Effector memory CD8-positive, alpha-beta T cell (primary cell): ENCODE data around the gene COL9A3.

ENCODE experiments used
- ATAC-seq: fragments of 150-1000 bp; cut with Tn5 transposase; replicated peaks from 2 replicates; pipeline ENCODE4 v1.10.0; 2021; ENCODE audit warnings: mild to moderate bottlenecking, moderate library complexity
- DNase-seq, 3 experiments: peaks; one replicate each; pipeline ENCODE4 v3.0.0; 2021
- H3K27ac Mint-ChIP-seq, 2 donors: one replicate each; pipeline ENCODE4 v1.8.0; 2022; ENCODE audit warnings: mild to moderate bottlenecking in 2 of 2, mixed read lengths in 2 of 2, moderate library complexity in 2 of 2
- H3K27me3 Mint-ChIP-seq, 2 donors: one replicate each; pipeline ENCODE4 v1.8.0; 2022; ENCODE audit warnings: mixed read lengths in 2 of 2
- H3K36me3 Mint-ChIP-seq: one replicate; pipeline ENCODE4 v1.8.0; 2022; ENCODE audit warnings: mild to moderate bottlenecking, moderate library complexity, mixed read lengths; ENCODE audit not compliant: insufficient read depth
- H3K4me1 Mint-ChIP-seq, 2 donors: one replicate each; pipeline ENCODE4 v1.8.0; 2022; ENCODE audit warnings: low read depth in 2 of 2, mixed read lengths in 2 of 2
- H3K4me3 Mint-ChIP-seq, 2 donors: one replicate each; pipeline ENCODE4 v1.8.0; 2022; ENCODE audit warnings: mild to moderate bottlenecking in 2 of 2, mixed read lengths in 2 of 2, moderate library complexity in 2 of 2
- H3K9me3 Mint-ChIP-seq, 2 donors: one replicate each; pipeline ENCODE4 v1.8.0; 2022; ENCODE audit warnings: mixed read lengths in 2 of 2

The COL9A3 gene

DNA sequence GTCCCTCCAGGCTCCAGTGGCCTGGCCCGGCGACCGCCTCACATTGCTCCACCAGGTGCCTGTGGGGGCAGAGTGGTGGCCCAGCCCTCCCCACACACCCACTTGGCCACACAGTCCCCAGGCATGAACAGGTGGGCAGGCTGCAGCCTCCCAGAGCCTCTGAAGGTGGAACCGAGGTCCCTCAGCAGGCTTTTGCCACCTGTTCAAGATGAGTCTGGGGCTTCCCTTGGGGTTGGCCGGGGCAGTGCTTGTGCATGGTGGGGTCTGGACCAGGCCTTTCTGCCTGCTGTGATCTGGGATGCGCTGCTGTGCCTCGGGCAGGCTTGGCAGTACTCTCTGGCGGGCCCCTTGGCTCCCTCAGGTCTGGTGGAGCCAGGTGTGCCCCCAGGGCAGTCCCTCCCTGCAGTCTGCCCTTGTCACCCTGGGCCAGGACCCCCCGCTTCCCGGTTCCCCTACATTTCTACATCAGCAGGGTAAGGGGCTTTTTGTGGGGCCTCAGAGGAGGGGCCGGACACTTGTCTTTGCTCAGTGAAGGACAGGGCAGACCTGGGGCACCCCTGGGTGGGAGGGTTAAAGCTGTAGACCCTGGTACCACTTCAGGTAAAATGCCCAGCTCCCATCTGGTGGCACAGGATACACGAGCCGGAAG is 2.7 kb upstream of the COL9A3 start:
- H3K27me3 Mint-ChIP-seq, result peaks cover 8 to 34% of the 10 kb centered on the region in 2 donors
- H3K9me3 Mint-ChIP-seq, result no peaks in the 10 kb centered on the region
- H3K4me1 Mint-ChIP-seq, result peaks cover 16% of the 10 kb centered on the region in 2 donors
- peak overlapping the region in 1 of 2 donors; percentile 39 for H3K4me3 Mint-ChIP-seq
- DNase-seq (no peak), ATAC-seq (no peak)
- H3K36me3 Mint-ChIP-seq, result peaks cover 47% of the 10 kb centered on the region
- no peak overlapping the region for H3K27ac Mint-ChIP-seq

DNA sequence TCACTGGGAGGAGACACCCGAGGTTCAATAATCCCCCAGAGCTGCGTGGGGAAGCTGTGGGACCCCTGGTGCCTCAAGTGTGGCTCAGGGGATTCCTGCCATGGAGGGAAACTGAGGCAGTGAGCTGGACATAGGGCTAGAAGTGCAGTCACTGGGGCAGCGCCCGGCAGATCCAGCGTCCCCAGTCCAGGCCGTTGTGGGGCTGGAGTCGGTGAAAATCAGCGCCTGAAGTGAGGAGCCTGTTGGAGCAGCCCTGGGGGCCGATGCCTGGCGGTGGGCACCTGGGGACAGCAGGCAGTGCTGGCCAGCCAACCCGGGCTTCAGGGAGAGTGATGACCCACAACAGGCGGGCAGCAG is 2.2 kb upstream of the COL9A3 start:
- no peaks in the 10 kb centered on the region for H3K9me3 Mint-ChIP-seq
- H3K27me3 Mint-ChIP-seq, result peaks cover 8 to 37% of the 10 kb centered on the region in 2 donors
- peaks cover 14 to 16% of the 10 kb centered on the region in 2 donors for H3K4me1 Mint-ChIP-seq
- H3K4me3 Mint-ChIP-seq, result peak overlapping the region; percentile 15 to 39
- H3K27ac Mint-ChIP-seq, result no peak overlapping the region
- no peak for ATAC-seq
- H3K36me3 Mint-ChIP-seq, result peaks cover 42% of the 10 kb centered on the region
- no peak for DNase-seq

DNA sequence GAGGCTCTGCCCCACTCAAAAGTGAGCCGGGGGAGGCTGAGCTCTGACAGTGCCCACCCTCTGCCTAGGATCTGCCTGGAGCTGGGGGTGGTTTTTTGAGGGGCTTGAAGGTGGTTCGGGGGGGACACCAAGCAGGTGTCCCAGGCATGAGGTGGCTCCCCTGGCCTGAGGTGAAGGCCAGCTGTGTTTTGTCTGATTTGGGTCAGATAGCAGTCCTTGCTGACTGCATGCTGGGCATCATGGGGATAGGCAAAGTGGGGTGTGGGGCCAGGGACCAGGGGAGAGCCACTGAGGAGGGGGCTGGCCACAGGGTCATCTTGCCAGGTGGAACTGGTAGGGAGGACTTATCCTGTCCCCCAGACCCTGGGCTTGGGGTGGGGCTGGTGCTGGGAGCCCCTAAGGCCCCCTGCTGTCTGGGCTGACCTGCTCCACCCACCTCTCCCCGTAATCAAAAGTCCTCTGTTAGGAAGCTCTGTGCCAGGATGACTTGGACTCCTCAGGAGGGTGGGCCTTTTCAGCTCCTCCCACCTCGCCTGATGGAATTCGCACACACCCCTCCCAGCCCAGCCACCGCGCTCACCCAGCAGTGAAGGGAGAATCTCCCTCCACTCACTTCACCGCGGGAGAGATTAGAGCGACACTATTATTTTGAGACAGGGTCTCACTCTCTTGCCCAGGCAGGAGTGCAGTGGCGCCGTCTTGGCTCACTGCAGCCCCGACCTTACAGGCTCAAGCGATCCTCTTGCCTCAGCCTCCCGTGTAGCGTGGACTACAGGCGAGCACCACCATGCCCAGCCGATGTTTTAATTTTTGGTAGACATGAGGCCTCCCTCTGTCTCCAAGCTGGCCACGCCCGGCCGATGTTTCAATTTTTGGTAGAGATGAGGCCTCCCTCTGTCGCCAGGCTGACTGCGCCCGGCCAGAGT is 1.5 kb upstream of the COL9A3 start:
- no peak for DNase-seq
- Mint-ChIP-seq H3K27me3 (peaks cover 8 to 44% of the 10 kb centered on the region in 2 donors), H3K27ac (no peak overlapping the region), H3K4me1 (peaks cover 14 to 16% of the 10 kb centered on the region in 2 donors), H3K9me3 (no peaks in the 10 kb centered on the region), H3K36me3 (peaks cover 36% of the 10 kb centered on the region), H3K4me3 (peak overlapping the region; percentile 15 to 39)
- ATAC-seq, result peak; percentile 13

DNA sequence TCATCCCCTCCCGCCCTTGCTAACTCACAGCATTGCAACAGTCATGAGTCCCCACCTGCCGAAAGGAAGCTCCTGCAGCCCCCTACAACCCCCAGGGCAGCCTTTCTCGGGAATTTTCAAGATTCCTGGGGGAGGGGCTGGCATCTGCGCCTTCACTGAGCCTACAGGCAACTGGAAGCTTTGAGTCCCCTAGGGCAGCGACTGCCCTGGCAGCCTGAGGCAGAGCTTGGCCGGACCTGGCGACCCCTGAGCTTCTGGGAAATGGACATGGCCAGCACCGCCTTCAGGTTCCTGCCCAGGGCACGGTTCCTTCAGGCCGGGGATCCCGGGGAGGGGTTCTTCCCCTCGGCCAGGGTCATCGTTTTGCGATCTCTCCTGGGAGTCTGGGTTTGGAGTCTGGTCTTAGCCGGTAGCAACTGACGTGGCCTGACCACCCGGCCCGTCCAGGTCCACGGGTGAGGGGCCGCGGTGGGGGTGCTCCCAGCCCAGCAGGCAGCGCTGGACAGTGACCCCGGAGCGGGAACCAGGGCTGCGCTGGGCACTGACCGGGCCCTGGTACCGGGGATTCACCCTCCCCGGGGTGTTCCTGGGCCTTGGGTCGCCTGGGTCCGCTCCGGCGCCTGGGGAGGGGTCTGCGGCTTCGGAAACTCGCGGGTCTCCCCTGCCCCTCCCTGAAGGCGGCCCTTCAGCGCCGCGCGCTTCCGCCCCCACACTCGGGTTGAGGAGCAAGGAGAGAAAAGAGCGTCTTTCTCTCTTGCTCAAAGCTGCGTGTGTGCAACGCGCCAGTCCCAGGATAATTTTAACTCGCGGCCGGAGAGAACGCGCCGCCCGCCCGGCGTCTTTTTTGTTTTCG is 593 bp upstream of the COL9A3 start:
- no peaks in the 10 kb centered on the region for H3K9me3 Mint-ChIP-seq
- peaks cover 14 to 16% of the 10 kb centered on the region in 2 donors for H3K4me1 Mint-ChIP-seq
- H3K36me3 Mint-ChIP-seq, result peaks cover 29% of the 10 kb centered on the region
- peaks cover 8 to 46% of the 10 kb centered on the region in 2 donors for H3K27me3 Mint-ChIP-seq
- DNase-seq (no peak), ATAC-seq (peak; percentile 36)
- H3K27ac Mint-ChIP-seq, result no peak overlapping the region
- peak overlapping the region; percentile 18 to 39 for H3K4me3 Mint-ChIP-seq

DNA sequence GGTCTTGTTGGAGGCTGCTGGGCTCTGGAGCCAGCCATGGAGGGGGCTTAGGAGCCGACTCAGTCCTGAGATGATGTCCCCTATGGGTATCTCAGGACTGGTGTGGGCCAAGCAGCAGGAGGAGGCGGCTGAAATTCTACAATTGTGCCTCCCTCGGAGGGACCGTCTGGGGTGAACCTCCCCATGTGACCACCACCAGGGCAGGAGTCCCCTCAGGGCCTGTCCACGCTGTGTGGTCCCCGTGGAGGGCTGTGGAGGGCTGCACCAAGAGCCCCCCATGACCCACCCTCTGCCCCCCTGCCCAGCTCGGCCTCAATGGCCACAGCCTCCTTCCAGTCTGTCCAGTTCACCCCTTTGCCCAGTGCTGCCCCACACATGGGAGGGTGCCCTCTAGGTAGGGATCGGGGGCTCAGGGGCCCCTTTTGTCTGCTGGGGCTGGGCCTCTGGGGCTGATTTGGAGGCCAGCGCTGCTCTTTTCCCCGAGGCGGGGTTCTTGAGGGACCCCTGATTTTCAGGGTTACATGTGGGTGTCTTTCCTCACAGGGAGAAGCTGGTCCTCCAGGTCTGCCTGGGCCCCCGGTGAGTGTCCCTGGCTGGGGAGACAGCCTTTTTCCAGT is 1.2 kb downstream of the COL9A3 start:
- peak overlapping the region in 1 of 2 donors; percentile 14 for H3K4me3 Mint-ChIP-seq

DNA sequence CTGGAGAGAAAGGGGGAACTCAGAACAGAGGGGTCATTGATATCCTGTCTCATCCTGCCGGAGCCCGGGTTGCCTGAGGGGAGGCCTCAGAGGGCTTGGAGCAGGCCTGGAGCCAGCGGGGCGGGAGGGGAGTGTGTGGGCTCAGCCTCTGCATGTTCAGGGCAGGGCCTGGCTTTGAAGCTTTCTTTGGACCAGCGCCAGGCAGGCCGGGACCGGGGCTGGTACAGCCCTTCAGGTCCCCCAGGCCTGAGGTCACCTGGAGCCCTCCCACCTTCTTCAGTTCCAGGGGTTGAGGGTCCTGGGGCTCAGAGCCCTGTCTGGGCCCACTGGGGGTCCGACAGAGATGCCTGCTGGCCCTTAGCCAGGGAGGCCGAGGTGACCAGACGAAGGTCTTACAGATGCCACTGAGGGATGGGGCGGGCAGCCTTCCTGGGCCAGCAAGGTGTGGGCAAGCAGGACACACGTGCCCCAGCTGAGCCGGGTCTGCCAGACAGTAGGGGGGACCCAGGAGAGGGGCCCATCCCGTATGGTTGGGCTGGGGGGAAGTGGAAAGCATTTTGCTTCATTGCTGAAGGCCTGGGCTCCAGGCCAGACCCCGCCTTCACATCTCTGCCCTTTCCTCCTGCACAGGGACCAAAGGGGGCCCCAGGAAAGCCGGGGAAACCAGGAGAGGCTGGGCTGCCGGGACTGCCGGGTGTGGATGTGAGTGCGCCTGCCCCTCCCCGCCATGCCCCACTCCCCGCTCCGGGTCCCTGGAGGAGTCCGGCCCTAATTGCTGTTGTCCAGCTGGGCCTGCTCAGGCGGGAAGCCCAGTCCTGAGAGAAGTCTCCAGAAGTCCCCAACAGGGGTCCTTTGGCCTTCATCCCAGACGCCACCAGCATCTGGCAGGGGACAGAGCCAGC is 2.0 kb downstream of the COL9A3 start:
- no peak overlapping the region for H3K27ac Mint-ChIP-seq
- ATAC-seq, result no peak
- peaks cover 14% of the 10 kb centered on the region for H3K36me3 Mint-ChIP-seq
- H3K27me3 Mint-ChIP-seq, result peaks cover 8 to 46% of the 10 kb centered on the region in 2 donors
- H3K4me1 Mint-ChIP-seq, result peaks cover 11 to 13% of the 10 kb centered on the region in 2 donors
- no peak overlapping the region for H3K4me3 Mint-ChIP-seq
- no peak for DNase-seq
- H3K9me3 Mint-ChIP-seq, result no peaks in the 10 kb centered on the region

More for the DNA sequence above, 1.2 kb downstream of the COL9A3 start:
- no peak for DNase-seq
- peaks cover 8 to 46% of the 10 kb centered on the region in 2 donors for H3K27me3 Mint-ChIP-seq
- H3K4me1 Mint-ChIP-seq, result peaks cover 11 to 13% of the 10 kb centered on the region in 2 donors
- no peak overlapping the region for H3K27ac Mint-ChIP-seq
- no peaks in the 10 kb centered on the region for H3K9me3 Mint-ChIP-seq
- peaks cover 14% of the 10 kb centered on the region for H3K36me3 Mint-ChIP-seq
- ATAC-seq, result no peak

DNA sequence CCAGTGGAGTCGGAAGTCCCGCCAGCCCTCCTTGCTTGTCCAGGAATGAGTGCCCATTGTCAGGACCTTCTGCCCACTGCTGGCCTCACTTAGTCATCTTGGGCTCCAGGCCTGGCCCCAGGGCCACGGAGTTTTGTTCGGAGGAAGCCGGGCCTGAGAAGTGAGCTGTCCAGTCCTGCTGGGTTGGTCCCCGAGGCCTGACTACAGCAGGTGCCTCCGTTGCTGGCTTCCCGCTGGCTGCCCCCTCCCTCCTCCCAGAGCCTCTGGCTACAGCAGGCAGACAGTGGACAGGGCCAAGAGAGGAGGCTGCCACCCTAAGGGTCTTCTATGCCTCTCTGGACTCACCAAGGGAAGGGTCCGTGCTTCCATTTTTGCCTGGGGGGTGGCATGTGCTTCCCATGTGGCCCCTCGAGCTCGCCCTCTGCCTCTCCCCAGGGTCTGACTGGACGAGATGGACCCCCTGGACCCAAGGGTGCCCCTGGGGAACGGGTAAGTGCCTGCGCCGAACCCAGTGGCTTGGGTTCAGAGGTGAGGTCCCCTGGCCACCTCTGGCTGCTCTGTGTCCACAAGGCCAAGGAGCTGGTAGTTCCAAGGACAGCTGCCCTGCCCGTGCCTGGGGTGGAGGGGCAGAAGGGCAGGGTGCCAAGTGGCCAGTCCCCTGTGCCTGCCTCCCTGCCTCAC is 2.8 kb downstream of the COL9A3 start:
- peaks cover 9 to 12% of the 10 kb centered on the region in 2 donors for H3K4me1 Mint-ChIP-seq
- no peak overlapping the region for H3K27ac Mint-ChIP-seq

DNA sequence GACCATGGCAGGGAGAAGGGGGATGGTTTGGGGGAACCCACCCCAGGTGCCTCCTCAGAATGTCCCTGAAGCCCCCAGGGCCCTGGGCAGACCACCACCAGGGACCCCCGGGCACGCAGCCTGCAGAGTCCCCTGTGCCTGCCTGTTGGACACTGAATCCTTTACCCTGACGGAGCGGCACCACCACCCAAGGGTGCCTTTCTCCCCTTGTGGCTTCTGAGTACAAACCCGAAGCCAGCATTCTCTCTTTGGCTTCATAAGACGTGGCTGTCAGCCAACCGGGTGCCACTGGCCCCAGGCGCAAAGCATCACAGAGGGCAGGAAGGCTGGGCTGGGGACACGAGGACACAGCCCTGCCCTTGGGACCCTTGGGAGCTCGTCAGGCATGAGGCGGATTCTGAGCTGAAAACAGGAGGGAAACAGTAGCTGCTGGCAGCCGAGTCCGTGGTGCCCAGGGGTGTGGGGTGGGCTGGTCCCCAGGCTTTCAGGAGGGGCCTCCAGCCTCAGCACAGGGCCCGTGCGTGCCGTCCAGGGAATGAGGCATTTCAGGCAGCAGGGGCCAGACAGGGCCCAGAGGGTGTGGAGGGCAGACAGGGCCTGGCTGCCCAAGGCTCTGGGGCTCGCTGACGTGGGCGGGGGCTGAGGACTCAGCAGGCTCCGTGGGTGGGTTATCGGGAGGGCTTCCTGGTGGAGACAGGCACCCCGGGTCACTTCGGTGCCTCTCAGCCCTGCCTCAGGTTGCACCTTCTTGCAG is 3.5 kb downstream of the COL9A3 start:
- DNase-seq (no peak), ATAC-seq (no peak)
- Mint-ChIP-seq H3K36me3 (peaks cover under 1% of the 10 kb centered on the region), H3K27ac (no peak overlapping the region), H3K9me3 (no peaks in the 10 kb centered on the region), H3K27me3 (peaks cover 8 to 34% of the 10 kb centered on the region in 2 donors), H3K4me1 (peaks cover 4 to 5% of the 10 kb centered on the region in 2 donors), H3K4me3 (no peak overlapping the region)

More for the DNA sequence above, 2.8 kb downstream of the COL9A3 start:
- H3K9me3 Mint-ChIP-seq, result no peaks in the 10 kb centered on the region
- H3K4me3 Mint-ChIP-seq, result no peak overlapping the region
- peaks cover 8% of the 10 kb centered on the region for H3K36me3 Mint-ChIP-seq
- ATAC-seq (no peak), DNase-seq (no peak)
- peaks cover 8 to 41% of the 10 kb centered on the region in 2 donors for H3K27me3 Mint-ChIP-seq

DNA sequence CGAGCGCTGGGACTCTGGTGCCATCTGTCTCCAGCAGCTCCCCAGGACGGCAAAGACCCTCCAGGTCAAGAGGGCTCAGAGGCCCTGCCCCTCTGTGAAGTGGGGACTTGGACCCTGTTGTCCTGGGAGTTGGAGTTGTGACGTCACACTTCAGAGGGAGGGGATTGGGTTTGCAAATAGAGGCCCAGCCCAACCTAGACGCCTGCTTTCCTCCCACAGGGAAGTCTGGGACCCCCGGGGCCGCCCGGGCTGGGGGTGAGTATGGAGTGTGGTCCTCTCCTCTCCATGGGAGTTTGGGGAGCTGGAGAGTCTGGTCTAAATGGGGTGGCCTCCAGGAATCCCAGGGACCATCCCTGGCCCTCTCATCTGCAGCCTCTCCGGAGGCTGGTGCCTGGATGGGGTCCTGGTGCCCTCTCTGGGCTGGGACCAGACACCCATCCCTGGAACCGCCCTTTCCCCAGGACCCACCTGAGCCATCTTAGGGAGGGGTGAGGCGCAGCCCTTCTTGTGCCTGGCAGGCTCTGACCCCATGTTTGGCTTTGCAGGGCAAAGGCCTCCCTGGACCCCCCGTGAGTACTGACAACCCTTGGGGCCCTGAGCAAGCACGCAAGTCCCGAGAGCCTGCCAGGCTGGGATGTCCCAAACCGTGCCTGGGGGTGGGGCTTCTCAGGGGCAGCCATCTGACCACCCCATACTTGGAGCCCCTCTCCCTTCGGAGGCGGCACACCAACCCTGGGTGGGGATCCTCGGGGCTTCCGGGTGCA is 4.3 kb downstream of the COL9A3 start:
- H3K9me3 Mint-ChIP-seq, result no peaks in the 10 kb centered on the region
- H3K27ac Mint-ChIP-seq, result no peak overlapping the region
- H3K4me3 Mint-ChIP-seq, result no peak overlapping the region
- ATAC-seq (no peak), DNase-seq (no peak)
- H3K4me1 Mint-ChIP-seq, result no peaks in the 10 kb centered on the region
- H3K36me3 Mint-ChIP-seq, result no peaks in the 10 kb centered on the region
- H3K27me3 Mint-ChIP-seq, result peaks cover 8 to 26% of the 10 kb centered on the region in 2 donors

DNA sequence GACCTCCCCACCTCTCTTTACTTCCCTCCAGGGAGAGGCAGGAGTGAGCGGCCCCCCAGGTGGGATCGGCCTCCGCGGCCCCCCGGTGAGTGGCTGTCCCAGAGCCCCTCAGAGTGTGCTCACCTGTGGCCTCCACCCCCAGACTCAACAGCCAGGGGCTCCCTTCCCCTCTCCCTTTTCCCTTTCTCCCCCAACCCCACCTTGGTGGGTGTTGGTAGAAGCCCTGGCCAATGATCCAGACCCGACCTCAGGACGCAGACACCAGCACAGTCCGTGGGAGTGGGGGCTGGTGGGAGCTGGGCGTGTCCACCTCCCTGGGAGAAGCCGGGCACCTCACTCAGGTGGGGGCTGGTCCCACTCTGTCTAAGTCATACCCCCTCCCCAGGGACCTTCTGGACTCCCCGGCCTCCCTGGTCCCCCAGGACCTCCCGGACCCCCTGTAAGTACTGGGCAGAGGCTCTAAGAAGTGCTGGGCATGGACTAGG is 4.9 kb downstream of the COL9A3 start:
- no peaks in the 10 kb centered on the region for H3K4me1 Mint-ChIP-seq
- ATAC-seq (no peak), DNase-seq (no peak)
- peaks cover 8 to 24% of the 10 kb centered on the region in 2 donors for H3K27me3 Mint-ChIP-seq
- no peak overlapping the region for H3K4me3 Mint-ChIP-seq
- H3K36me3 Mint-ChIP-seq, result no peaks in the 10 kb centered on the region
- no peaks in the 10 kb centered on the region for H3K9me3 Mint-ChIP-seq
- H3K27ac Mint-ChIP-seq, result no peak overlapping the region
